Adrenal gland (tissue), 12 donors: Measurements from ENCODE around the gene FASTK. TPM values are rescaled to one million over a fixed set of nuclear protein-coding genes. Genes with fewer than 3 reads are reported as not detected.

Source experiments
- DNase-seq, 7 donors: peaks; one replicate each; pipeline ENCODE4 v3.0.0-alpha.2; 2019 to 2020
- H3K27ac ChIP-seq, 5 donors: fragments of 200-600 bp; sonication (generic) in 4 of 5; 1 replicate in 3 of 5; 2 replicates in 2 of 5; pipeline versions ENCODE4 v1.5.1 to v1.8.0; 2016 to 2020; ENCODE audit warnings: mild to moderate bottlenecking in 1 of 5
- H3K27me3 ChIP-seq: fragments of 200-600 bp; 2 replicates; pipeline ENCODE4 v1.8.0; 2021
- H3K36me3 ChIP-seq, 2 donors: fragments of 200-600 bp; replicated peaks in 1 of 2; 1 replicate in 1 of 2; 2 replicates in 1 of 2; pipeline versions ENCODE4 v1.5.1 to v1.8.0; 2018 to 2022
- H3K4me1 ChIP-seq, 2 donors: fragments of 200-600 bp; replicated peaks in 1 of 2; 1 replicate in 1 of 2; 2 replicates in 1 of 2; pipeline versions ENCODE4 v1.5.1 to v1.8.0; 2018 to 2021
- H3K4me3 ChIP-seq, 4 donors: fragments of 200-600 bp; sonication (generic) in 3 of 4; one replicate each; pipeline ENCODE4 v1.5.1; 2016 to 2018
- H3K9me3 ChIP-seq, 3 donors: fragments of 200-600 bp; sonication (generic) in 1 of 3; replicated peaks in 1 of 3; 1 replicate in 2 of 3; 2 replicates in 1 of 3; pipeline versions ENCODE4 v1.5.1 to v1.8.0; 2016 to 2021
- CTCF ChIP-seq, 6 experiments: fragments of 450-650 bp in 4 of 6; fragments of 200-600 bp in 2 of 6; sonication (generic) in 1 of 6; IDR thresholded peaks; 1 replicate in 5 of 6; 2 replicates in 1 of 6; pipeline versions ENCODE4 v1.5.1 to v1.8.0; 2016 to 2021; ENCODE audit warnings: antibody characterized with exemption in 6 of 6, mild to moderate bottlenecking in 2 of 6, moderate library complexity in 1 of 6
- POLR2A ChIP-seq, 2 donors: fragments of 450-650 bp; IDR thresholded peaks; one replicate each; pipeline ENCODE4 v1.6.1; 2017; ENCODE audit warnings: antibody characterized with exemption in 2 of 2, mild to moderate bottlenecking in 2 of 2, moderate library complexity in 1 of 2
- WGBS, 4 donors: extraction: QIAGEN DNeasy Blood & Tissue Kit in 2 of 4; methylation state at CpG; one replicate each; pipeline versions ENCODE4 v1.1.5 to v1.1.7; 2013 to 2017; 5-methylcytosine and 5-hydroxymethylcytosine counted together
- intact Hi-C, 2 donors: fragments of 100-400 bp; cut with DNase I; formaldehyde crosslinking; loops; one replicate each; pipeline versions ENCODE4 v1.14.1 to v1.15.0; 2022 to 2023
- polyA plus RNA-seq, 3 donors: library from polyadenylated mRNA; stranded (reverse); fragments of 200-250 nt in 2 of 3; fragments of 350-450 nt in 1 of 3; fragmentation: Illumina TruSeq in 1 of 3; extraction: RNeasy Lipid Tissue Mini Kit (QIAGEN cat#74804) in 1 of 3; gene quantifications; one replicate each; pipeline ENCODE4 v1.2.3, GENCODE V29; 2013 to 2014
- total RNA-seq, 9 donors: library from RNA; depleted of rRNA in 4 of 9; stranded (reverse); fragments of >200 nt in 4 of 9; fragments of 120-200 nt in 1 of 9; fragmentation: NEBNext Ultra II Directional in 1 of 9; extraction: Animal tissue kit (Norgen Biotek cat#: 25700) in 1 of 9; gene quantifications; one replicate each; pipeline versions ENCODE4 v1.1.0 to v1.2.4, GENCODE V29; 2013 to 2023
- donor health status: healthy with polysubstance abuse.
- donor health status: Bipolar disorder and iron deficiency.
- donor health status: DM: yes; HTN: yes; CAD: no.
- donor health status: DM: no; HTN: no; CAD: no.
- donor health status: DM: no; HTN: no; CAD: no.
- donor health status: DM: yes; HTN: yes; CAD: no.

Gene FASTK
- total and polyA plus RNA-seq, 12 donors = 21.4 to 516 (median 85.8) TPM

GRCh38 chr7:151109094-151110048 is 28.8 kb upstream of the FASTK start:
- Histone ChIP-seq H3K27ac (no peak overlapping the region), H3K4me1 (peaks cover 0 to 6% of the 10 kb centered on the region in 2 donors), H3K4me3 (no peak overlapping the region), H3K9me3 (no peaks in the 10 kb centered on the region), H3K36me3 (no peaks in the 10 kb centered on the region), H3K27me3 (no peaks in the 10 kb centered on the region)
- 75 to 82% (median 77%) methylated on average over 13 to 15 of the region's 15 CpGs for WGBS, 4 donors
- no peak for TF ChIP-seq CTCF (IDR thresholded peaks at IDR 0.05)
- no peak for TF ChIP-seq POLR2A (IDR thresholded peaks at IDR 0.05)
- intact Hi-C loops = loop anchor here (5.0 kb wide), 3 partner anchors 87 to 212 kb away; partner anchors contain the start of gene ATG9B (in 1 of the 2)
- DNase-seq = peak in 1 of 7 donors; percentile 30

GRCh38 chr7:151107882-151108281 is 27.3 kb upstream of the FASTK start:
- Histone ChIP-seq H3K27ac (no peak overlapping the region), H3K27me3 (no peaks in the 10 kb centered on the region), H3K4me1 (no peaks in the 10 kb centered on the region), H3K9me3 (no peaks in the 10 kb centered on the region), H3K4me3 (no peak overlapping the region), H3K36me3 (no peaks in the 10 kb centered on the region)
- no peak for DNase-seq
- 86 to 96% (median 90%) methylated on average over 6 to 10 of the region's 10 CpGs for WGBS, 4 donors
- intact Hi-C loops = no loop called here
- TF ChIP-seq CTCF (IDR thresholded peaks at IDR 0.05) (no peak), POLR2A (IDR thresholded peaks at IDR 0.05) (no peak)

- WGBS, 4 donors = 79 to 82% (median 81%) methylated on average over 23 of the region's 23 CpGs
- Histone ChIP-seq H3K4me1 (no peaks in the 10 kb centered on the region), H3K27me3 (no peaks in the 10 kb centered on the region), H3K27ac (no peak overlapping the region), H3K9me3 (no peaks in the 10 kb centered on the region), H3K36me3 (no peaks in the 10 kb centered on the region), H3K4me3 (no peak overlapping the region)
- no peak for DNase-seq
- intact Hi-C loops = no loop called here
- TF ChIP-seq CTCF (IDR thresholded peaks at IDR 0.05) (no peak), POLR2A (IDR thresholded peaks at IDR 0.05) (no peak)
Measured at GRCh38 chr7:151104411-151105235, 24.0 kb upstream of the FASTK start.

GRCh38 chr7:151103973-151104372 is 23.4 kb upstream of the FASTK start:
- no peaks in the 10 kb centered on the region for H3K9me3 ChIP-seq
- H3K27ac ChIP-seq = no peak overlapping the region
- H3K27me3 ChIP-seq = no peaks in the 10 kb centered on the region
- WGBS, 4 donors = 76 to 93% (median 86%) methylated on average over 12 of the region's 12 CpGs
- no peaks in the 10 kb centered on the region for H3K36me3 ChIP-seq
- no peak overlapping the region for H3K4me3 ChIP-seq
- no peak for DNase-seq
- intact Hi-C loops = no loop called here
- H3K4me1 ChIP-seq = no peaks in the 10 kb centered on the region
- TF ChIP-seq CTCF (IDR thresholded peaks at IDR 0.05) (no peak), POLR2A (IDR thresholded peaks at IDR 0.05) (no peak)
